T-helper 2 cell (primary cell): ENCODE measurements around the gene NOP56.

Experiments
- DNase-seq, 5 experiments: peaks; one replicate each; pipeline versions ENCODE4 v3.0.0 to v3.0.0-alpha.2; 2012 to 2022

Gene NOP56

DNA sequence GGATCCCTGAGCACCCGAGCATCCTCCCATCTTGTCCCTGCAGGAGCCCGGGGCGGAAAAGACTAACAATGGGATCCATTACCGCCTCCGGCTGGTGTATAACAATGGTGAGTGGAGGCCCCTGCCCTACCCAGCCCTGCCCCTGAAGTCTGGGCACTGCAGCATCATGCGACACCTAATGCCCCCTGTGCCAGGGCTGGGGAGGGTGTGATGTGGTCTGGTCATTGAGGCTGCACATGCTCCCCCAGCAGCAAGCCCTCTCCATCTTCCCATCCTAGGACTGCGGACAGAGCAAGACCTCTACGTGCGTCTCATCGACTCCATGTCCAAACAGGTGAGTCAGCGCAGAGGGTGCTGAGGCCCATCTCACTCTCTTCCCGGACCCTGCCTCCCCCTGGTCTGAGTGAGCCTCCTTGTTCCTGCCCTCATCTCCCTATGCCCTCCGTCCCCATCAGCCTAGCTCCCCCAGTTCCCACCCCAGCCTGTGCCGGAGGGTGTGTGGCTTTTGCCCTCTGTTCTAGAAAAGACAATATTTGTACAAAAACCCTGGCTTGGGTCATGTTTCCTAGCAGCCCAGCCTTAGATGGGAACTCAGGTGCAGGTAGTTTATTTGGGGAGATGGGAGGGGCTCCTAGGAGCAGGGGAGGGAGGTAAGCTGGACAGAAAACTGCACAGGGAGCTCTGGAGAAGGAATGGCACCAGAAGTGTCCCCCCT lies 53.7 kb downstream of the NOP56 start:
- DNase-seq, result no peak

DNA sequence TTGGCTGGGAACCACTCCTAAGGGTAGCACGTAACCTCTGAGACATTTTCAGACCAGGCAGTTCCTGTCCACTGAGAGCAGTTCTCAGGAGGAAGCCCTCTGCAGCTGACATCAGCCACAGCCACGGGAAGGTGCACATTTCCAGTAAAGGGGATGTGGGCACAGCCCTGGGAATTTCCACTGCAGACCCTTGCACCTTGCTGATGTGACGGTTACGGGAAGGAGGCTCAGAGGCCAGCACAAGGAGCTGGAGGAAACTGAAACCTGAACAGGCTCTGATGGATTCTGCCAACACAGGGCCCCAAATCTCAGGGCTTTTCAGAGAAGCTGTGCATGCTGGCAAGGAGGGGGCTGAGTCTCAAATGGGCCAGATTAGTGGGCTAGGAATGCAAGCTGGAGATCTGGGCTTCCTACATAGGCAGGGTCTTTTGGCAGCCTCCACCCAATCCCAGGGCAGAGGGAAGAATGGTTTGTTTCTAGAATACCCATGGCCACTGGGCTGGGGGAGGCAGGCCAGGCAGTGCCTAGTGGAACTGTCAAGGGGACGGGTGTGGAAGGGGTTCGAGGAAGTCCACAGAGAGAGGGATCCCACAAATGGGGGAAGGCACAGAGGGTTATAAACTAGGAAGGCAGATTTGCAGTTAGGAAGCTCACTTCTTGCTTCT lies 54.4 kb downstream of the NOP56 start:
- DNase-seq, result no peak

DNA sequence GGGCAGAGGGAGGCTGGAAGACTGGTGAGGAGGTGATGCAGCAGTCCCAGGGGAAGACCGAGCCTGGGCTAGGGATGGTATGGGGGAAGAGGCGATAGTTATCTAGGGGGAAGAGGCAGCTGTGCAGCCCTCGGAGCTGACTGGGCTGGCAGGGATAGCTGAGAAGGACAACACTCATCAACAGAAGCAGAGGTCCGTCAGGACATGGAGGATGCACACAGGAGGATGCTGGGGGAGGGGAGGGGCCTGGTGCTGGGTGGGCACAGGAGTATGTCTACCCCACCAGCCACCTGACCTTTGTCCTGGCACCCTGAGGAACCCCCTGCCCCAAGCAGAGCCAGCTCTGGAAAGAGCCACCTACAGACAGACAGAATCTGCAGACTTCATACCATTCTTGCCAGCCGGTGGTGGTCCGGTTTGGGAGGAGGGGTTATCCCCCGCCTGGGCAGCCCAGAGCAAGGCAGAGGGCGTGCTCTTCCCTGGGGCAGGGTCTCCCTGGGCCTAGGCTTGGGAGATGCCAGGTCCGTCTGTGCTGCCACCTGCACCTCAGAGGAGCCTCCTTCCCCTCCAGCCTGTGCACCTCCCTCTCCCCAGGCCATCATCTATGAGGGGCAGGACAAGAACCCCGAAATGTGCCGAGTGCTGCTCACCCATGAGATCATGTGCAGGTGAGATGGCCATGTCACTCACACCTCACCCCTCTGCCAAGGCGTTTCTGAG lies 55.1 kb downstream of the NOP56 start:
- no peak for DNase-seq
